NCI-H345 treated with DMSO at 0.1 percent for 48 hours (cell line): ENCODE data around the gene SLC35G6.
A peak's percentile ranks its signal among the peaks of the same experiment; 100 is the strongest.
"Not testable (repeated sequence)": the region's sequence is repeated elsewhere in the genome, so short reads cannot be mapped to it uniquely, and the experiment has no call there.

Source experiments
- DNase-seq: peaks from one replicate; lab custom pipeline; 2025; ENCODE audit not compliant: unreplicated experiment; lab: John Stamatoyannopoulos, UW

The SLC35G6 gene

DNA sequence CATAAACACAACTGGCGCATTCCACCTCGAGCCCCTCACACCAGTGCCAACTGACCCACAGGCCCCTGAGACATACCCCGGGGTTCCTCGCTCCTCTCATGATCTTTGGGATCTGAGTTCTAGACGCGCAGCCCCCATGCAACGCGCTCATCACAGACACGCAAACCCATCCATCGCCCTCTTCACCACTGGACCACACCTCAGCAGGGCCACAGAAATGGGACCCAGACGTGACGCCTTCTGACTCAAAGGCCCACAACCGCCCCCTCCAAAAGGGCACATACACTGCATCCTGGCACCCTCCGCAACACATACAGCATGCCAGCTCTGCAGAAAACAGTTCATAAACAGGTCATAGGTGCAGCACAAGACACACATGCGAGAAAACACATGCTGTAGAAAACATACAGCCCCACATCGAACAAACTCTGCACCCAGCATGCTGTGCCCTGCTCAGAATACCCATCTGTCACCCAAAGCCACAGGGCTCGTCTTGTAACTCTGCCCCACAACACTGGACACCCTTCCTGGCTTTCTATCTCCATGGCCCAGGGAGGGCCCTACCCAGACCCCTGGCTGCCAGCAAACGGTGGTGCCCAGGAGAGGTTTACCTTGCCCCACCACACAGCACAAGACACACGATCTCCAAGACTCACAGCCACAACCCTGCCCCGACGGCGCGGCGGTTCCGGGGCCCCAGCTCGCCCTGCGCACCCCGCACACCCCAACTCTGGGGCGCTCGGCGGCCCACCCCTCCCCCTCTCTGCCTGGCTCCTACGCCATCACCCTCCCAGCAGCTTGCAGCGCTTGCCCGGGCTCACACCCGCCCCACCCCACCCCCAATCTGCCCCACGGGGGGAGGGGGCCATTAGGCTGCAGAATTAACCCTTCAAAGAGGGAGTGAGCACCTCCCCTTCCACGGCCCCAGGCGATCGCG is 2.7 kb upstream of the SLC35G6 start:
- no peak for DNase-seq

GRCh38 chr17:7479213-7480088 is 1.8 kb upstream of the SLC35G6 start, which contains the start of gene ZBTB4:
Gene ZBTB4 (minus strand): TSS chr17:7479631. CDS start chr17:7466801, 12,830 bp downstream.
- peak; percentile 4 for DNase-seq

DNA sequence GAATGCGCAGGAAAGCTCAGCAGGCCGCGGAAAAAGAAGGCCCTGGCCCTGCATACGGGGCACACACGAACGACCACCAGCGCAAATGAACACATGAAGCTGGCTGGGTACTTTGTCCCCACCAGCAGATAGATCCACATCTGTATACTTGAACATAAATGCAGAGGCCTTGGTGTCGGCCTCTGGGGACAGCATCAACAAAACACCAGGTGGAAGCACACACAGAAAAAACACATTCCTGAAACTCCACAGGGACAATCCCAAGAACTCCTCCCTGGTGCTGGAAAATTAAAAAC is 1.2 kb upstream of the SLC35G6 start:
- no peak for DNase-seq

- DNase-seq = not testable (repeated sequence)
Observed at GRCh38 chr17:7481842-7482741, 846 bp downstream of the SLC35G6 start.

DNA sequence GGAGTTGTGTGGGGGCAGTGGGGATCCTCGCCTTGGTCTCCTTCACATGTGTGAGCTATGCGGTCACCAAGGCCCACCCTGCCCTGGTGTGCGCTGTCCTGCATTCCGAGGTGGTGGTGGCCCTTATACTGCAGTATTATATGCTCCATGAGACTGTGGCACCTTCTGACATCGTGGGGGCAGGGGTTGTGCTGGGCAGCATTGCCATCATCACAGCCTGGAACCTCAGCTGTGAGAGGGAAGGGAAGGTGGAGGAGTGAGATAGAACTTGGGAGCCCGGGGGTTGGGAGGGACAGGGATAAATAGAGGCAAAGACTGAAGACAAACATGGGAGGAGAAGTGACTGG is 1.5 kb downstream of the SLC35G6 start:
- DNase-seq = not testable (repeated sequence)

- DNase-seq = peak; percentile 77
Observed at GRCh38 chr17:7483255-7484066, 2.2 kb downstream of the SLC35G6 start.

DNA sequence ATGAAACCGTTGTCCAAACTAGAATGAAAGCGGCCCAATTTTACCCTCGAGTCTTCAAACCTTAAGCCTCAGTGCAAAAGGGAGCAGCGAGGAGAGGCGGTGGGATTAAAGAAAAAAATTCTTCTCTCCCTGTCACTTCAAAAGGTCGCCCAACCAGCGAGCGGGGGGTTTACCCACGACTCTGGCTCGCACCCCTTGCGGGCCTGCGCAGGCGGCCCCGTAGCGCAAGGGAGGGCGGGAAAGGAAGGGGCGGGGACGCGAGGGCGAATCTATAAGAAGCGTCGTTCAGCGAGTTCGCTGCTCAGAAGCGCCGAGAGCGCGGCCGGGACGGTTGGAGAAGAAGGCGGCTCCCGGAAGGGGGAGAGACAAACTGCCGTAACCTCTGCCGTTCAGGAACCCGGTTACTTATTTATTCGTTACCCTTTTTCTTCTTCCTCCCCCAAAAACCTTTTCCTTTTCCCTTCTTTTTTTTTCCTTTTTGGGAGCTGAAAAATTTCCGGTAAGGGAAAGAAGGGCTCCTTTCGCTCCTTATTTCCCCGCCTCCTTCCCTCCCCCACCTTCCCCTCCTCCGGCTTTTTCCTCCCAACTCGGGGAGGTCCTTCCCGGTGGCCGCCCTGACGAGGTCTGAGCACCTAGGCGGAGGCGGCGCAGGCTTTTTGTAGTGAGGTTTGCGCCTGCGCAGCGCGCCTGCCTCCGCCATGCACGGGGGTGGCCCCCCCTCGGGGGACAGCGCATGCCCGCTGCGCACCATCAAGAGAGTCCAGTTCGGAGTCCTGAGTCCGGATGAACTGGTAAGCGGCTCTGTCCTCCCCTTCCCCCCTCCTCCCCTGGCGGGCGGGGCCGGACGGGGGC is 3.0 kb downstream of the SLC35G6 start, which contains the start of gene POLR2A:
TSS of gene POLR2A (plus strand) at position 300 of the 852 bp plus-strand sequence.
- peak; percentile 75 for DNase-seq

DNA sequence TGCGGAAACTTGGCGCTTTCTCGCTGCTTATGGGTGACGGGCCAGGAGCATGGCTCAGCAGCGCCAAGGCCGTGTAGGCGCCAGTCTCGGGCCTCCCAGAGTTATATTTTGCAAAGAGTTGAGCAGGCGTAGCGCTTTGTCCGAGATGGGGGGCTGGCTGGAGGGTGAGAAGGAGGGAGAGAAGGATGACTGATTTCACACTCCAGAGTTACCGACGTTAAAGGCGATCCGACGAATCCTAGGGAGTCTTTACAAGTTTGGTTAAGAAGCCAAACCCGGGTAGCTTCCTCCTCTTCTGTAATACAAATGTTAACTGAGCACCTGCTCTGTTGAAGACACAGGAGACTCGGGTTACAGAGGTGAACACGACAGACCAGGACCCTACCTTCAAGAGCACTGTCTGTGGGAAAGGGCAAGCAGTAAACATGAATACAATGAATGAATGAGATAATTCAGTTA is 3.7 kb downstream of the SLC35G6 start:
- DNase-seq = no peak

DNA sequence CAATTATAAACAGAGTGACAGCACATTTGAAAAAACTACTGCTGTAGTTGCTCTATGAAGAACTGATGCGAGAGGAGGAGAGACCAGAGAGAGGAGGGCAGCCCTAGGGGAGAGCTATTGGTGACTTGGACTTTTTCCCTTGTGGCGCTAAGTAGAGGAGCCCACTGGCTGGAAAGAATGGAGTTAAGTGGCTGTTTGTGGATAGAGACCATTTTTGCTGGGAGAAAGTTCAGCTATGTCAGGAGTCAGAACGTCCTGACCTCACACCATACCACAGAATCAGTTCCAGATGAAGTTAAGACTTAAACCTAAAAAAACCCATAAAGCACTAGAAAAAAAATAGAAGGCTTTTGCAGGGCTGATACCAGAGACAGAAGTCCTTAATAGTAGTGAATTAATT is 4.9 kb downstream of the SLC35G6 start:
- DNase-seq = no peak

GRCh38 chr17:7490144-7490543 is 8.9 kb downstream of the SLC35G6 start:
- no peak for DNase-seq

GRCh38 chr17:7491583-7491982 is 10.3 kb downstream of the SLC35G6 start:
- DNase-seq = no peak

GRCh38 chr17:7493941-7494340 is 12.7 kb downstream of the SLC35G6 start:
- no peak for DNase-seq

- DNase-seq = no peak
Observed at GRCh38 chr17:7495906-7496434, 14.7 kb downstream of the SLC35G6 start.

DNA sequence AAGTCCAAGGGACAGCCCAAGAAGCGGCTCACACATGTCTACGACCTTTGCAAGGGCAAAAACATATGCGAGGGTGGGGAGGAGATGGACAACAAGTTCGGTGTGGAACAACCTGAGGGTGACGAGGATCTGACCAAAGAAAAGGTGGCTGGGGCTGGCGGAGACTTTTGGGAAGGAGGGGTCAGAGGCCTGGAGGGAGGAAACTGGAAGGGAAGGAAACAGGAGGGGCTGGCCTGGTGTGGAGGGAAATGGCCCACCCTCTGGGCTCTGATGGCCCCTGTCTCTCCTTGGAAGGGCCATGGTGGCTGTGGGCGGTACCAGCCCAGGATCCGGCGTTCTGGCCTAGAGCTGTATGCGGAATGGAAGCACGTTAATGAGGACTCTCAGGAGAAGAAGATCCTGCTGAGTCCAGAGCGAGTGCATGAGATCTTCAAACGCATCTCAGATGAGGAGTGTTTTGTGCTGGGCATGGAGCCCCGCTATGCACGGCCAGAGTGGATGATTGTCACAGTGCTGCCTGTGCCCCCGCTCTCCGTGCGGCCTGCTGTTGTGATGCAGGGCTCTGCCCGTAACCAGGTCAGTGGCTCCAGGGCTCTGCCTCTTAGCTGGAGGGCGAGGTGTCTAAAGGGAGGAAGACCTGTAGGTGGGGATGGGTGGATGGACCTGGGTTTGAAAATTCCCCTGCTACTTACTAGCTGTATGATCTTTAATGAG is 15.4 kb downstream of the SLC35G6 start:
- DNase-seq = no peak

DNA sequence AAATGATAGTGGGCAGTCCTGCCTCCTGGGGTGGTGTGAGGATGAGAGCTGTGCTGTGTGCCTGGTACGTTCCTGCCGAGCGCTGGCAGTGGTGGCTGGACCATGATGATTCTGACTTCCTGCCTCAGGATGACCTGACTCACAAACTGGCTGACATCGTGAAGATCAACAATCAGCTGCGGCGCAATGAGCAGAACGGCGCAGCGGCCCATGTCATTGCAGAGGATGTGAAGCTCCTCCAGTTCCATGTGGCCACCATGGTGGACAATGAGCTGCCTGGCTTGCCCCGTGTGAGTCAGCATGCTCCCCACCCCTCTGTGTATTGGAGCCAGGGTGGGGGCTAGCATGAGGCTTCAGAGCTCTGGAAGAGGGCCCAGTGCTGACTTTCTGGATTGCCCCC is 16.0 kb downstream of the SLC35G6 start:
- no peak for DNase-seq

GRCh38 chr17:7497636-7498035 is 16.4 kb downstream of the SLC35G6 start:
- DNase-seq = no peak

DNA sequence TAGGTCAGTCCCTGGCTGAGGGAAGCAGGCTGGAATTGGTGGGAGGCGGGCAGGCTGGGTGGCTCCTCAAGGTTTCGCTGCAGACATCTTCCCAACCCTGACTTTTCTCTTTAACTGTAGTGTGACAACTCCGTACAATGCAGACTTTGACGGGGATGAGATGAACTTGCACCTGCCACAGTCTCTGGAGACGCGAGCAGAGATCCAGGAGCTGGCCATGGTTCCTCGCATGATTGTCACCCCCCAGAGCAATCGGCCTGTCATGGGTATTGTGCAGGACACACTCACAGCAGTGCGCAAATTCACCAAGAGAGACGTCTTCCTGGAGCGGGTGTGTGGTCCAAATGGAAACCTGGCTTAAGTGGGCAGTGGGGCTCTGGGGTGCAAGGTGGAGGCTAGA is 17.9 kb downstream of the SLC35G6 start:
- DNase-seq = no peak

GRCh38 chr17:7501729-7502128 is 20.5 kb downstream of the SLC35G6 start:
- no peak for DNase-seq
